Measurements from ENCODE around the gene C2. TPM values are rescaled to one million over a fixed set of nuclear protein-coding genes. Genes with fewer than 3 reads are reported as not detected.

The C2 gene
- total and polyA plus RNA-seq, 2 donors (not counting 1 experiment from before 2014, with no cell fraction given): 0.28 to 3.4 TPM

GRCh38 chr6:31949926-31950548 lies 22.5 kb downstream of the C2 start:
- H3K9me3 ChIP-seq (ENCODE audit: control extremely low read depth in 1 of 3, control insufficient read depth in 2 of 3, insufficient read depth in 1 of 3, low read length in 2 of 3): no peaks in the 10 kb centered on the region
- ATAC-seq (ENCODE audit: low read depth) (no peak), DNase-seq (no peak)
- H3K27me3 Mint-ChIP-seq: peaks cover 7% of the 10 kb centered on the region
- no peak overlapping the region for H3K27ac ChIP-seq (ENCODE audit: low read length in 2 of 2)
- H3K9me3 Mint-ChIP-seq (ENCODE audit: insufficient read depth): no peaks in the 10 kb centered on the region
- H4K20me1 ChIP-seq (ENCODE audit: control insufficient read depth, insufficient read depth, low read length, poor library complexity, severe bottlenecking): no peaks in the 10 kb centered on the region
- no peak overlapping the region for H2AFZ ChIP-seq (ENCODE audit: insufficient read depth, low read depth, low read length, poor library complexity, severe bottlenecking)
- no peak overlapping the region for H3K4me3 ChIP-seq (ENCODE audit: control extremely low read depth in 1 of 5, extremely low read depth in 1 of 5, insufficient read depth in 1 of 5, low read depth in 2 of 5, low read length in 4 of 5)
- no peaks in the 10 kb centered on the region for H3K79me2 ChIP-seq (ENCODE audit: control insufficient read depth, insufficient read depth, low read length)
- ChIA-PET POLR2A (no interaction called here), CTCF (interaction anchor here (1.0 kb wide), 1 partner anchor 9 kb away, joined by 3 read pairs; the partner anchor contains the start of gene SKIC2)
- no peak overlapping the region for H3K9ac ChIP-seq (ENCODE audit: low read length)
- 96% methylated on average over 4 of the region's 7 CpGs for WGBS (ENCODE audit: insufficient coverage)
- no peak for TF ChIP-seq EZH2 (IDR thresholded peaks at IDR 0.05; ENCODE audit: borderline replicate concordance, insufficient read depth, low read depth, low read length, poor library complexity, severe bottlenecking)
- H3K27ac Mint-ChIP-seq: no peak overlapping the region
- peaks cover 3 to 40% of the 10 kb centered on the region in 2 experiments for H3K36me3 ChIP-seq (replicated peaks in 1 of 2; ENCODE audit: control extremely low read depth in 1 of 2, control insufficient read depth in 1 of 2, extremely low read depth in 1 of 2, insufficient read depth in 2 of 2, low read length in 1 of 2)
- no peaks in the 10 kb centered on the region for H3K4me1 Mint-ChIP-seq
- H3K4me1 ChIP-seq (ENCODE audit: control insufficient read depth in 2 of 2, insufficient read depth in 2 of 2, low read length in 2 of 2): no peaks in the 10 kb centered on the region
- H3K4me2 ChIP-seq (replicated peaks; ENCODE audit: low read depth, low read length, poor library complexity, severe bottlenecking): no peak overlapping the region
- peaks cover 0 to 4% (median 0%) of the 10 kb centered on the region in 4 experiments for H3K27me3 ChIP-seq (replicated peaks in 1 of 4; ENCODE audit: control extremely low read depth in 1 of 4, control insufficient read depth in 3 of 4, insufficient read depth in 4 of 4, low read length in 3 of 4)
- H3K4me3 Mint-ChIP-seq: no peak overlapping the region
- intact Hi-C loops (cut with micrococcal nuclease): no loop called here

- H3K36me3 ChIP-seq (replicated peaks in 1 of 2; ENCODE audit: control extremely low read depth in 1 of 2, control insufficient read depth in 1 of 2, extremely low read depth in 1 of 2, insufficient read depth in 2 of 2, low read length in 1 of 2): peaks cover 3 to 54% of the 10 kb centered on the region in 2 experiments
- TF ChIP-seq CTCF (IDR thresholded peaks at IDR 0.05) (peak; percentile 42), EZH2 (IDR thresholded peaks at IDR 0.05; ENCODE audit: borderline replicate concordance, insufficient read depth, low read depth, low read length, poor library complexity, severe bottlenecking) (no peak)
- no peaks in the 10 kb centered on the region for H3K79me2 ChIP-seq (ENCODE audit: control insufficient read depth, insufficient read depth, low read length)
- no peak overlapping the region for H3K4me2 ChIP-seq (replicated peaks; ENCODE audit: low read depth, low read length, poor library complexity, severe bottlenecking)
- intact Hi-C loops (cut with micrococcal nuclease): loop anchor here (2.0 kb wide), 1 partner anchor 271 kb away; the partner anchor contains the start of gene LY6G5C
- no peak overlapping the region for H3K4me3 ChIP-seq (ENCODE audit: control extremely low read depth in 1 of 5, extremely low read depth in 1 of 5, insufficient read depth in 1 of 5, low read depth in 2 of 5, low read length in 4 of 5)
- Mint-ChIP-seq H3K4me3 (no peak overlapping the region), H3K4me1 (no peaks in the 10 kb centered on the region), H3K9me3 (ENCODE audit: insufficient read depth) (no peaks in the 10 kb centered on the region), H3K27me3 (no peaks in the 10 kb centered on the region), H3K27ac (no peak overlapping the region)
- CTCF ChIA-PET: interaction anchor here (0.7 to 1.7 kb wide), 24 partner anchors 9 to 460 kb away, joined by 3 to 11 read pairs (median 3); partner anchors contain the start of genes ATP6V1G2, LY6G5C and ZBTB12
- no peak overlapping the region for H3K9ac ChIP-seq (ENCODE audit: low read length)
- H3K27ac ChIP-seq (ENCODE audit: low read length in 2 of 2): no peak overlapping the region
- H3K4me1 ChIP-seq (ENCODE audit: control insufficient read depth in 2 of 2, insufficient read depth in 2 of 2, low read length in 2 of 2): no peaks in the 10 kb centered on the region
- DNase-seq: peak; percentile 51
- ATAC-seq (ENCODE audit: low read depth): peak; percentile 31
- POLR2A ChIA-PET: no interaction called here
- H2AFZ ChIP-seq (ENCODE audit: insufficient read depth, low read depth, low read length, poor library complexity, severe bottlenecking): no peak overlapping the region
- 91% methylated on average over 3 of the region's 5 CpGs for WGBS (ENCODE audit: insufficient coverage)
- no peaks in the 10 kb centered on the region for H3K9me3 ChIP-seq (ENCODE audit: control extremely low read depth in 1 of 3, control insufficient read depth in 2 of 3, insufficient read depth in 1 of 3, low read length in 2 of 3)
- no peaks in the 10 kb centered on the region for H4K20me1 ChIP-seq (ENCODE audit: control insufficient read depth, insufficient read depth, low read length, poor library complexity, severe bottlenecking)
- no peaks in the 10 kb centered on the region for H3K27me3 ChIP-seq (replicated peaks in 1 of 4; ENCODE audit: control extremely low read depth in 1 of 4, control insufficient read depth in 3 of 4, insufficient read depth in 4 of 4, low read length in 3 of 4)
Measured at GRCh38 chr6:31952140-31952805, 24.8 kb downstream of the C2 start.

Data from B cell (primary cell).